ENCODE results near the gene SLC29A4.

DNA sequence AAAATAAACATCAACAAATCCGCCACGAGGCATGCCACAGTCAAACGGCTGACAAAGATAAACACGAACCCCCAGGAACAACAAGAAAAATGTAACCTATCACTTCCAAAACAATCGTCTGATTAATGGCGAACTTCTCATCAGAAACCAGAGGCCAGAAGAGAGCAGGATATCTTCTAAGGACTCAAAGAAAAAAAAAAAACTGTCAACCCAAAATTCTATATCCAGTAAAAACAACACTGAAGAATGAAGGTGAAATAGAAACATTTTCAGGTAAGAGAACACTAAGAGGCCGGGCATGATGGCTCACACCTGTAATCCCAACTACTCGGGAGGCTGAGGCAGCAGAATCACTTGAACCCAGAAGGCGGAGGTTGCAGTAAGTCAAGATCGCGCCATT is 54.3 kb downstream of the SLC29A4 start:
- TF ChIP-seq, protein P1, sequence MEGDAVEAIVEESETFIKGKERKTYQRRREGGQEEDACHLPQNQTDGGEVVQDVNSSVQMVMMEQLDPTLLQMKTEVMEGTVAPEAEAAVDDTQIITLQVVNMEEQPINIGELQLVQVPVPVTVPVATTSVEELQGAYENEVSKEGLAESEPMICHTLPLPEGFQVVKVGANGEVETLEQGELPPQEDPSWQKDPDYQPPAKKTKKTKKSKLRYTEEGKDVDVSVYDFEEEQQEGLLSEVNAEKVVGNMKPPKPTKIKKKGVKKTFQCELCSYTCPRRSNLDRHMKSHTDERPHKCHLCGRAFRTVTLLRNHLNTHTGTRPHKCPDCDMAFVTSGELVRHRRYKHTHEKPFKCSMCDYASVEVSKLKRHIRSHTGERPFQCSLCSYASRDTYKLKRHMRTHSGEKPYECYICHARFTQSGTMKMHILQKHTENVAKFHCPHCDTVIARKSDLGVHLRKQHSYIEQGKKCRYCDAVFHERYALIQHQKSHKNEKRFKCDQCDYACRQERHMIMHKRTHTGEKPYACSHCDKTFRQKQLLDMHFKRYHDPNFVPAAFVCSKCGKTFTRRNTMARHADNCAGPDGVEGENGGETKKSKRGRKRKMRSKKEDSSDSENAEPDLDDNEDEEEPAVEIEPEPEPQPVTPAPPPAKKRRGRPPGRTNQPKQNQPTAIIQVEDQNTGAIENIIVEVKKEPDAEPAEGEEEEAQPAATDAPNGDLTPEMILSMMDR (IDR thresholded peaks at IDR 0.05): no peak
- TF ChIP-seq POLR2A (IDR thresholded peaks at IDR 0.05): no peak
- TF ChIP-seq EP300 (IDR thresholded peaks at IDR 0.05): no peak

Measured in stomach (tissue), 4 donors.